ENCODE data around the gene ADARB2. TPM values are rescaled to one million over a fixed set of nuclear protein-coding genes. Genes with fewer than 3 reads are reported as not detected.
"Not testable (repeated sequence)": the region's sequence is repeated elsewhere in the genome, so short reads cannot be mapped to it uniquely, and the experiment has no call there.

The ADARB2 gene
- total RNA-seq, 1 donor from 2014 or later, result not detected

DNA sequence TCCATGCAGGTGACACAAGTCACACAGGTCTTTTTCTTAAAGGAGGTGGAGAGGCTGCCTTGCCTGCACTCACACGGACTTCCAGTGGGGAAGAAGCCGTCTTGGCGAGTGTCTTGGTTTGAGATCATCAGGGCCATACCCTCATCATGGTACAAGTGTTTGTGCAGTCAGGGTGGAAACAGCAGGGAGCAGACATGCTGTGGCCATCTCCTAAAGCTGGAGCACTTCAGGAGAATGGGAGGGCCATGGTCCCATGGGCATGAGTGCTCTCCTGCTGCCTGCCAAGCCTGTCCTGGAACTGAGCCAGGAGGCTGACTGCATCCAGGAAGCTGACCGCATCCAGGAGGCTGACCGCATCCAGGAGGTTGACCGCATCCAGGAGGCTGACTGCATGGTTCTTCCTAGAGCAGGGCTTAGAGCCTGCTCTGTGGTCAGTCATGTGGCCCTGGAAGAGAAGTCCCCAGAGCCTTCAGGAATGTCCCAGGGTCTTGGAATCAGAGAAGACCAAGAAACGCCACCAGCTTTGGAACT, 98.4 kb downstream of the ADARB2 start:
- DNase-seq, result no peak

DNA sequence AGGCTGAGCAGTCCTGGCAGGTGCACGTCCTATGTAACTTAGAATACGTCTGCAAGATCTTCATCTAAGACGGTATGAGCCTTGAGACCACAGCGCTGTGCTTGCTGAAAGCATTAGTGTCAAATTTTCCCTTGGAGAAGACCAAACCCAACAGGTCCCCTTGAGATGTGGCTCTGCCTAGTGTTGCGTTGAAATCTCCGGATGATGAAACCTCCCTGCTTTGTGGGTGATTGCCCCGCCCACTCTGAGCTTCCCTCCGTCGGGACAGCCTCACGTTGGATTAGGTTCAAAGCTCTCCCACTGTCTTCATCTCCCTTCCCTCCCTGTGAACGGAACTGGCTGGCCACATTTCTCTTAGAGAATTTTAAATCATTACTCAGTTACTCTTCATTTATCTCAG, 102.0 kb downstream of the ADARB2 start:
- no peak for DNase-seq

- DNase-seq, result no peak
These were observed 103.1 kb downstream of the ADARB2 start for GRCh38 chr10:1634239-1634638.

GRCh38 chr10:1633783-1634182, 103.5 kb downstream of the ADARB2 start:
- no peak for DNase-seq

- no peak for DNase-seq
These were observed 104.7 kb downstream of the ADARB2 start for GRCh38 chr10:1632596-1632995.

DNA sequence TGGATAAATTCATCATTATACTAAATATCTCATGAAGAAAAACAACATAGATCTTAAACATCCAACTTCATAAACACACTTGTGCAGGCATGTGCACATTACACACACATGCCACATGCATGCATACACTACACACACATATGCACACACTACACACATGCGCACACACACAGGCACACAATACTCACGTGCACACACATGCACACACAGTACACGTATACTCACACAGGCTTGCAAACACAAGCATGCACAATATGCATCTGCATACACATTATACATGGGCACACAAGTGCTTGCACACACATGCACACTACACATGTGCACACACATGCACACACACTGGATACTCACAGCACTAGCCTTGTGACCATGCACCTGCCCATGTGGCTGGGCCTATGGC, 105.2 kb downstream of the ADARB2 start:
- DNase-seq, result no peak

- DNase-seq, result no peak
These were observed 106.0 kb downstream of the ADARB2 start for GRCh38 chr10:1631282-1631681.

DNA sequence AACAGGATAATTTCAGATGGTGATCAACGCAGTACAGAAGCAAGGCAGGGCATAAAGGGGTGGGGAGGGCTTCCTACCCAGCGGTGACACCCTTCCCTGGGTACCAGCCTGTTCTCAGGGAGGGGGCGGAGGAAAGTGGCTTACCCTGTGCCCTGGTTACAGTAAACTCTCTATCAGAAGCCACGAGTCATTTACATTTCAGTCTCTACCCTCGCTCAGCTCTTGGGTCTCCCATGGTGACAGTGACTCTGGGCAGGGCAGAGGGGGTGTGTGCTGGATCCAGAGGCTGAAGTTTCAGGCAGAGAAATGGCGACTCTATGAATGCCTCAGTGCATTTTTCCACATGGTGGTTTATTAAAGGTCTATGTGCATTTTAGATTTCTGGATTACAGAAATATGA, 107.0 kb downstream of the ADARB2 start:
- DNase-seq, result no peak

GRCh38 chr10:1629326-1630198, 107.8 kb downstream of the ADARB2 start:
- DNase-seq, result no peak

- DNase-seq, result no peak
These were observed 108.6 kb downstream of the ADARB2 start for GRCh38 chr10:1628757-1629156.

GRCh38 chr10:1627945-1628344, 109.4 kb downstream of the ADARB2 start:
- no peak for DNase-seq

GRCh38 chr10:1626835-1627234, 110.5 kb downstream of the ADARB2 start:
- no peak for DNase-seq

DNA sequence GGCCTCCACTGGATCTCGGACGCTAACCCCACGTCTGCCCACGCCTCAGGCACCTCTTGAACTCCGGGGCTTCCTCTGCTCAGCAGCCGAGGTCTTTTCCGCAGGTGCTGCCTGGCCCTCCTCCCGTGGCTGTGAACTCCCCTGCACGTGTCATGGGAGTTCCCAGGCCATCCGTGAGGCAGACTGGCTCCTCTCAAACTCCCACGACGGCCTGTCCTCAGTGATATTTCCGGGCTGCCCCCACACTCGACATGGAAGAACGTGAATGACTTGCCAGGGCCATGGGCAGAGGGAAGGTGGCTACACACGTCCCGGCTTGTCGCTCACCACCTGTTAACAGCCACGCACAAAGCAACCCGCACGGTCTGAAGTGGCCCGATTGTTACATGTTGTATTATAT, 110.9 kb downstream of the ADARB2 start:
- no peak for DNase-seq

- no peak for DNase-seq
These were observed 111.6 kb downstream of the ADARB2 start for GRCh38 chr10:1625731-1626130.

- no peak for DNase-seq
These were observed 112.2 kb downstream of the ADARB2 start for GRCh38 chr10:1625079-1625478.

DNA sequence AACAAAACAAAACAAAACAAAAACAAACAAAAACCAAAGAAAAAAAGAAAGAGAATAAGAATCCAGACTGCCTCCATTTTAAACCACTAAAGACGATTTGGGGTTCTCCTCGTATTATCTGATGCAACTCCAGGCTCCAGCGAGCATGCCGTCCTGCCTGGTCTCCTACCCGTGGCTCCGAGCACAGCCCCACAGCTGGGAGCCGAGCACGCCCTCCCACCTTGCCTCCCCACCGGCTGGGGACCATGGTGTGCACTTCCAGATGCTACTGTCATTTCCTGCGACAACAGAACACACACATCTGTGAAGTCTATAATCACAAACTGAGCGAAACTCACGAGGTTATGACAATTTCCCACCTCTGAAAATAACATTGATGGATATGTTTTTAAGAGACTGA, 113.1 kb downstream of the ADARB2 start:
- no peak for DNase-seq

- DNase-seq, result no peak
These were observed 116.5 kb downstream of the ADARB2 start for GRCh38 chr10:1620803-1621202.

- DNase-seq, result not testable (repeated sequence)
These were observed 119.7 kb downstream of the ADARB2 start for GRCh38 chr10:1617376-1618317.

DNA sequence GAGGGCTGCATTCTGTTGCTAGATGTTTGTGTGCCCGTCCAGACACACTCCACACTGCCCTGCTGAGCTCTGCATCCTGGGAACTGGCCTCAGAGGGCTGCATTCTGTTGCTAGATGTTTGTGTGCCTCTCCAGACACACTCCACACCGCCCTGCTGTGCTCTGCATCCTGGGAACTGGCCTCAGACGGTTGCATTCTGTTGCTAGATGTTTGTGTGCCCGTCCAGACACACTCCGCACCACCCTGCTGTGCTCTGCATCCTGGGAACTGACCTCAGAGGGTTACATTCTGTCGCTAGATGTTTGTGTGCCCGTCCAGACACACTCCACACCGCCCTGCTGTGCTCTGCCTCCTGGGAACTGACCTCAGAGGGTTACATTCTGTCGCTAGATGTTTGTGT, 120.6 kb downstream of the ADARB2 start:
- not testable (repeated sequence) for DNase-seq

DNA sequence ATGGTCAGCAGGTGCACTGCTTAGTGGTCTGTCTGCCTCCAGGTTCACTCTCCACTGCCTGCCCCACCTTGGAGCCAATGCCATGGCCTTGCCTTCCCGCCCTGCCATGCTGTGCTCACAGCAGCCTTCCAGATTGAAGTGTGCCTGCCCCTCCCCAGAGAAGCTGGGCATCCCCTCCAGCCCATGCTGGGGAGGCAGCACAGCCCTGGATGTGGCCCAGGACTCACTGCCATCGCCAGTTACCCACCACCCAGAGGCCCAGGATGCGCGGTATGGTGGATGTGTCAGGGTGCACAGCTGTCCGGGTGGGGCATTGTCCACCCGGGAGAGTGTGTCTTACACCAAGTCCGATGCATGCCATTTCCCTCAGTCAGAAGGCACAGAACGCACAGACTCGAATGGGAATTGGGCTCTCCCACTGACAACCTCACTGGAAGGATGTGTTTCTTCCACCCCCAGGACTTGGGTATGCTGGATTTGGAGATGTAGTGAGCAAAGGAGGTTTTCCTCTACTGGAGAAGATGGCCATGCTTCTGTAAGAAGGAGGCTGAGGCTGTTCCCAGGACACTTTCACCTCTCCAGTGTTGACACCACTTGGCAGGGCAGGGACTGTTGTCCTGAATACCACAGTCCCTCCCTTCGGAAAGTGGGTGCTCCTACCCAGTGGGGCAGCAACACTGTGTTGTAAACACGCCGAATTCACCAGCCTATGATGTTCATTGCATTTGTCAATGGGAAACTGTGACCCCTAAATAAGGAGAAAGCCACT, 122.0 kb downstream of the ADARB2 start:
- DNase-seq, result no peak

DNA sequence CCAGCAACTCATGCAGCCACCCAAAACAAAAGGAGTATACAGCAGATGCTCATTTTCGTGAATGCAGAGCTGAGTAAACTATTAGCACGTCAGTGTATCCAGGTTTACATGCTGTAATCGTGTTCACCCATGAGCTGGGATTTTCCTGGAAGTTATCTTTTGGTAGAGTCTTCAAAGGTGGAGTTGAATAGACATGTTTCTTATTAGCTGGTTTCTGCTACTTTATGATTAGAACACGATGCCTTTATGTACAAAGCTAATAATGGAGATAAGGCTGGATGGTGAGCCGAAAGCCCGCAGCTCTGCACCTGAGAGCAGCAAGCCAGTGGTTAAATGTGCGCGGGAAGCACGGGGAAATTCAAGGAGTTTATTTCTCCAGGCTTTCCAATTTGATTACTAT, 123.8 kb downstream of the ADARB2 start:
- no peak for DNase-seq

DNA sequence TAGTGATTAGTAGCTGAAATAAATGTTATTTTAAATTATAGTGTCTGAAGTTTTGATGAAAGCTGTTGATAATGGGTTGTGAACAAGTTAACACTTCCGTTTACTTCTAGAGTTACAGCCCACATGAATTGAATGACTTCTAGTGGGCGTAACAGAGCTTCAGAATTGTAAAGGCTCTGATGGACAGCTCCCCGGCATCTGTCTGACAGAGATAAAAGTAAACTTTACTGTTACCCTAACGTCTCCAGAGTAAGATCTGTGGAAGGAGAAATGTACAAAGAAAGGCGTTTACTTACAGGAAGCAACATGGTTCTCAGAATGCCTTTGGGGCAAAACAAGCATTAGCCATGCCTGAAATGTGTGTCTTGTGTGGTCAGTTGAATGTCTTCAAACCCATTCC, 124.4 kb downstream of the ADARB2 start:
- DNase-seq, result no peak

All from dermis blood vessel endothelial cell (primary cell).